Smooth muscle cell (in vitro differentiated cells): ENCODE measurements around the gene MTG1. TPM values are rescaled to one million over a fixed set of nuclear protein-coding genes. Genes with fewer than 3 reads are reported as not detected.

Experiments
- DNase-seq: peaks from one replicate; lab custom pipeline; 2025; ENCODE audit not compliant: unreplicated experiment; lab: John Stamatoyannopoulos, UW
- H2AFZ ChIP-seq: fragments of 200-600 bp; sonication (generic); 2 replicates; pipeline ENCODE4 v1.6.0; 2016; ENCODE audit warnings: antibody characterized with exemption, low read depth, mild to moderate bottlenecking
- H3F3A ChIP-seq: fragments of 200-600 bp; sonication (generic); 2 replicates; pipeline ENCODE4 v1.6.0; 2017; ENCODE audit warnings: antibody characterized with exemption, low read depth
- H3K27ac ChIP-seq: fragments of 200-600 bp; sonication (generic); 2 replicates; pipeline ENCODE4 v1.5.1; 2016; ENCODE audit warnings: low read depth, mild to moderate bottlenecking
- H3K27me3 ChIP-seq: fragments of 200-600 bp; sonication (generic); 2 replicates; pipeline ENCODE4 v1.6.1; 2016; ENCODE audit warnings: low read depth, mild to moderate bottlenecking
- H3K36me3 ChIP-seq: fragments of 200-600 bp; sonication (generic); 2 replicates; pipeline ENCODE4 v1.5.1; 2016; ENCODE audit warnings: low read depth
- H3K4me1 ChIP-seq: fragments of 200-600 bp; sonication (generic); 2 replicates; pipeline ENCODE4 v1.5.1; 2016; ENCODE audit warnings: low read depth
- H3K4me2 ChIP-seq: fragments of 200-600 bp; sonication (generic); 2 replicates; pipeline ENCODE4 v1.6.0; 2016; ENCODE audit warnings: mild to moderate bottlenecking
- H3K4me3 ChIP-seq: fragments of 200-600 bp; sonication (generic); 2 replicates; pipeline ENCODE4 v1.5.1; 2016; ENCODE audit warnings: mild to moderate bottlenecking
- H3K79me2 ChIP-seq: fragments of 200-600 bp; sonication (generic); 2 replicates; pipeline ENCODE4 v1.6.0; 2016; ENCODE audit warnings: low read depth, mild to moderate bottlenecking
- H3K9ac ChIP-seq: fragments of 200-600 bp; sonication (generic); 2 replicates; pipeline ENCODE4 v1.6.0; 2016; ENCODE audit warnings: low read depth
- H3K9me3 ChIP-seq: fragments of 200-600 bp; sonication (generic); replicated peaks from 2 replicates; pipeline ENCODE4 v1.5.1; 2016; ENCODE audit warnings: low read depth
- H4K20me1 ChIP-seq: fragments of 200-600 bp; sonication (generic); 2 replicates; pipeline ENCODE4 v1.6.0; 2016; ENCODE audit warnings: low read depth
- WGBS: methylation state at CpG from one replicate; pipeline ENCODE4 v1.1.7; 2016; ENCODE audit warnings: low lambda C conversion rate; 5-methylcytosine and 5-hydroxymethylcytosine counted together
- polyA plus RNA-seq: library from polyadenylated mRNA; unstranded; fragments of >200 nt; fragmentation: Nextera tagmentation; extraction: Ambion mirVana; gene quantifications from 2 replicates; pipeline ENCODE4 v1.2.1, GENCODE V29; 2016
- total RNA-seq: library from RNA; depleted of rRNA; stranded (reverse); fragments of >200 nt; gene quantifications from 2 replicates; pipeline ENCODE4 v1.2.3, GENCODE V29; 2014
- TF ChIP-seq, protein P1 (sequence below): fragments of 200-600 bp; sonication (generic); IDR thresholded peaks from 2 replicates; pipeline ENCODE4 v1.5.1; 2017; ENCODE audit warnings: borderline replicate concordance, mild to moderate bottlenecking, antibody characterized with exemption; ENCODE audit not compliant: insufficient read depth, poor library complexity, severe bottlenecking

Gene MTG1
- total and polyA plus RNA-seq, 2 experiments from 2014 or later, result 20.6 to 53.5 TPM

DNA sequence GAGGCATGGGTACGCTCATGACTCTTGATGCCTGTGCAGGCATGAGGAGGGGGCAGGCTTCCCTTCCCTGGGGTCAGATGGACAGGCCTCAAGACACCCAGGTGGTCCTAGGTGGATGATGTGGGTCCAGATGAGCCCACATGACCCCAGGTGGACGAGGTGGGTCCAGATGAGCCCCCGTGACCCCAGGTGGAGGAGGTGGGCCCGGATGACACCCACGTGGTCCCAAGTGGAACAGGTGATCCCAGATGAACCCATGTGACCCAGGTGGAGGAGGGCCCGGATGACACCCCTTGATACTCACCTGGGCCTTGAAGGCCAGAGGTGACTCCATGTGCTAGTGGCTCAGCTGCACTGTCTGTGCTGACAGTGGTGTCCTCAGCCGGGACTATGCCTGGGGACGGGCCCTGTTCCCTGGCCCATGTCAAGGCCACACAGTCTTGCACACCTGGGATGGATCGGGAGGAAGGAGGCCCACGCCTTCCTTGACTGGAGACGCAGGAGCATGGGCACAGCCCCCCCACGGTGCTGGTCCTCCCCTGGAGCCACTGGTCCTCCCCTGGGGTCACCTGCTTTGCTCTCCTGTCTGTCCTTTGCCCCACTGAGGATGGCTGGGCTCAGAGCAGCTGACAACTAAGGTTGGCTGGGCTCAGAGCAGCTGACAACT, 43.5 kb upstream of the MTG1 start:
- H3K4me3 ChIP-seq, result no peak overlapping the region
- no peak overlapping the region for H3K27ac ChIP-seq
- no peaks in the 10 kb centered on the region for H3K4me1 ChIP-seq
- peaks cover 8% of the 10 kb centered on the region for H4K20me1 ChIP-seq
- 91% methylated on average over 12 of the region's 12 CpGs for WGBS
- TF ChIP-seq, protein P1, sequence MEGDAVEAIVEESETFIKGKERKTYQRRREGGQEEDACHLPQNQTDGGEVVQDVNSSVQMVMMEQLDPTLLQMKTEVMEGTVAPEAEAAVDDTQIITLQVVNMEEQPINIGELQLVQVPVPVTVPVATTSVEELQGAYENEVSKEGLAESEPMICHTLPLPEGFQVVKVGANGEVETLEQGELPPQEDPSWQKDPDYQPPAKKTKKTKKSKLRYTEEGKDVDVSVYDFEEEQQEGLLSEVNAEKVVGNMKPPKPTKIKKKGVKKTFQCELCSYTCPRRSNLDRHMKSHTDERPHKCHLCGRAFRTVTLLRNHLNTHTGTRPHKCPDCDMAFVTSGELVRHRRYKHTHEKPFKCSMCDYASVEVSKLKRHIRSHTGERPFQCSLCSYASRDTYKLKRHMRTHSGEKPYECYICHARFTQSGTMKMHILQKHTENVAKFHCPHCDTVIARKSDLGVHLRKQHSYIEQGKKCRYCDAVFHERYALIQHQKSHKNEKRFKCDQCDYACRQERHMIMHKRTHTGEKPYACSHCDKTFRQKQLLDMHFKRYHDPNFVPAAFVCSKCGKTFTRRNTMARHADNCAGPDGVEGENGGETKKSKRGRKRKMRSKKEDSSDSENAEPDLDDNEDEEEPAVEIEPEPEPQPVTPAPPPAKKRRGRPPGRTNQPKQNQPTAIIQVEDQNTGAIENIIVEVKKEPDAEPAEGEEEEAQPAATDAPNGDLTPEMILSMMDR, result no peak
- H3K27me3 ChIP-seq, result no peaks in the 10 kb centered on the region
- H3K4me2 ChIP-seq, result no peak overlapping the region
- no peaks in the 10 kb centered on the region for H3K9me3 ChIP-seq
- H3K9ac ChIP-seq, result no peak overlapping the region
- H2AFZ ChIP-seq, result no peak overlapping the region
- H3K36me3 ChIP-seq, result no peaks in the 10 kb centered on the region
- no peaks in the 10 kb centered on the region for H3K79me2 ChIP-seq
- H3F3A ChIP-seq, result no peaks in the 10 kb centered on the region
- DNase-seq, result no peak

DNA sequence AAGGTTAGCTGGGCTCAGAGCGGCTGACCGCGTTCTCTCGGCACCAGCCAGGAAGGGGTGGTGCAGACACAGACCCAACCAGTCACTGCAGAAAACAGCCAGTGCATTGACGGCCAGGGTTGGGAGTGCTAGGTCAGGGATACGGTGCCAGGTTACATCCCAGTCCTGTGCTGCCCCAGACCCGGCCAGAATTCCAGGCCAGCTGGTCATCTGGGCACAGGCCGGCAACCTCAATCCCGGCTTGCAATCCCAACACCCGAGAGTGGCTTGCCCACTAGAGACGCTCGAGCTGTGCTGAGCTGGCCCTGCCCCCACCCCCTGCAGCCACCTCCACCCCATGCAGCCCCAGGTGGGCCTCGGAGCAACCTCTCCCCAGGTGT, 43.0 kb upstream of the MTG1 start:
- TF ChIP-seq, protein P1, result no peak
- Histone ChIP-seq H4K20me1 (peaks cover 11% of the 10 kb centered on the region), H3K27ac (no peak overlapping the region), H3K36me3 (no peaks in the 10 kb centered on the region), H3F3A (no peaks in the 10 kb centered on the region), H3K27me3 (no peaks in the 10 kb centered on the region), H2AFZ (no peak overlapping the region), H3K9ac (no peak overlapping the region), H3K4me1 (no peaks in the 10 kb centered on the region), H3K4me3 (no peak overlapping the region), H3K79me2 (no peaks in the 10 kb centered on the region), H3K4me2 (no peak overlapping the region), H3K9me3 (no peaks in the 10 kb centered on the region)
- WGBS, result 75% methylated on average over 11 of the region's 13 CpGs
- DNase-seq, result no peak

DNA sequence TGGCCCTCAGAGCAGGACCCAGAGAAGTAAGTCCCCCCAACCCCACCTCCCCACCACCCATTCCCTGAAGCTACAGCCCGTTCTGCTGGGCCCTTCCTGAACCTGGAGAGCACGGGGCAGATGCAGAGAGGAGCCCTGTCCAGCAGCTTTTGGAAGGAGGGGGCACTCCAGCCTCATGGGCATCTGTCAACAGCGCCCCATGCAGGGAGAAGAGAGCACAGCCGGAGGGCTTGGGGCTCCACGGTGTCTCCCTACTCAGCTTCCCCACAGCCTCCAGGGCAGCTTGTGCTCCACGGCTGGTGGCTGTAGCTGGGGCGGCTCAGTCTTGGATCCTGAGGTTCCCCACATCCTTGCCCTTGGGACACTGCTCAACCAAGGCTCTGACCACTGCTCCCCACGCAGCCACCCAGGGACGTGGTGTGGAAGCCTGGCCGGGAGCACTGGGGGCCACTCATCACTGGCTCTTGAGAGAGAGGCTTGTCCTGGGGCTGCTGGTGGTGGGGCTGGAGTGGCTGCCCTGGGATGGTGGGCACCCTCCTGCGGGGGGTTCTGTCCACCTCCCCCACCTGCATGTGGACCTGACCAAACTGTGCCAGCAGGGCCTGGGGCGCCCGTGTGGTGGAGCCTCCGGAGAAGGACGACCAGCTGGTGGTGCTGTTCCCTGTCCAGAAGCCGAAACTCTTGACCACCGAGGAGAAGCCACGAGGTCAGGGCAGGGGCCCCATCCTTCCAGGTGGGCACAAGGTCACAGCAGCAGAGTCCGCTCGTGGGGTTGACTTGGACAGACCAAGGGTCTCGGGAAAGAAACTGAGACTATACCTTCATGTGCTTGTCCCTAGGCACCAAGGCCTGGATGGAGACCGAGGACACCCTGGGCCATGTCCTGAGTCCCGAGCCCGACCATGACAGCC, 42.3 kb upstream of the MTG1 start:
- Histone ChIP-seq H4K20me1 (peaks cover 18% of the 10 kb centered on the region), H3K79me2 (no peaks in the 10 kb centered on the region), H3K4me3 (no peak overlapping the region), H3K4me1 (no peaks in the 10 kb centered on the region), H3K4me2 (no peak overlapping the region), H3K9ac (no peak overlapping the region), H3F3A (no peaks in the 10 kb centered on the region), H3K27ac (no peak overlapping the region), H3K36me3 (no peaks in the 10 kb centered on the region), H2AFZ (no peak overlapping the region), H3K9me3 (no peaks in the 10 kb centered on the region), H3K27me3 (no peaks in the 10 kb centered on the region)
- TF ChIP-seq, protein P1, result no peak
- DNase-seq, result no peak
- WGBS, result 77% methylated on average over 24 of the region's 24 CpGs
